DOHH2 (cell line): ENCODE data around the gene RNLS.

ENCODE experiments used
- EZH2phosphoT487 ChIP-seq: fragments of 200-600 bp; sonication (generic); IDR thresholded peaks from 2 replicates; pipeline ENCODE4 v1.6.1; 2017; ENCODE audit warnings: borderline replicate concordance, mild to moderate bottlenecking, antibody characterized with exemption, low read length, moderate library complexity, mixed read lengths
- TF ChIP-seq, protein P1 (sequence below): fragments of 200-600 bp; sonication (generic); IDR thresholded peaks from one replicate; pipeline ENCODE4 v1.5.1; 2014; ENCODE audit warnings: antibody characterized with exemption, mild to moderate bottlenecking, low read depth, low read length; ENCODE audit not compliant: poor library complexity, severe bottlenecking

DNA sequence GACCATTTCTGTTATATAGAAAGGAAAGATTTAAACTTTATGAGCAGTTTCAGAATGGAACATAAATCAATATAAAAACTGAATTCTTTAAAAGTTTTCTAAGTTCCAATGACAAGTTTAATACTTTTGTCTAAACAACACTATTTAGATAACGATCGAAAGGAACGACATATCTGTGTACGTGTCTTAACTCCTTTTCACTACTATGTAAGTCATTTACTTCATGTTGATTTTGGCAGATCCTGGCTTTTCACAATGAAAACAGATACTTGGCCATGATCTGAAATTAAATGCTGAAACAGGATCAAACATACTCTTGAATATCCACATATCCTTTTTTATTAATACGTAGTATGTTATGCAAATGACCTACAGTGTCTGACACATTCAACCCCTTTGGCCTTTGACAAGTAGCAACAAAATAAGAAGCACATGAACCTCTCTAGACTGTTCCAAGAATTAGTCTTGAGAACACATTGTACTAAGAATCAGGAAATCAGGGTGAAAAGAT, 41.9 kb downstream of the RNLS start:
- TF ChIP-seq, protein P1, sequence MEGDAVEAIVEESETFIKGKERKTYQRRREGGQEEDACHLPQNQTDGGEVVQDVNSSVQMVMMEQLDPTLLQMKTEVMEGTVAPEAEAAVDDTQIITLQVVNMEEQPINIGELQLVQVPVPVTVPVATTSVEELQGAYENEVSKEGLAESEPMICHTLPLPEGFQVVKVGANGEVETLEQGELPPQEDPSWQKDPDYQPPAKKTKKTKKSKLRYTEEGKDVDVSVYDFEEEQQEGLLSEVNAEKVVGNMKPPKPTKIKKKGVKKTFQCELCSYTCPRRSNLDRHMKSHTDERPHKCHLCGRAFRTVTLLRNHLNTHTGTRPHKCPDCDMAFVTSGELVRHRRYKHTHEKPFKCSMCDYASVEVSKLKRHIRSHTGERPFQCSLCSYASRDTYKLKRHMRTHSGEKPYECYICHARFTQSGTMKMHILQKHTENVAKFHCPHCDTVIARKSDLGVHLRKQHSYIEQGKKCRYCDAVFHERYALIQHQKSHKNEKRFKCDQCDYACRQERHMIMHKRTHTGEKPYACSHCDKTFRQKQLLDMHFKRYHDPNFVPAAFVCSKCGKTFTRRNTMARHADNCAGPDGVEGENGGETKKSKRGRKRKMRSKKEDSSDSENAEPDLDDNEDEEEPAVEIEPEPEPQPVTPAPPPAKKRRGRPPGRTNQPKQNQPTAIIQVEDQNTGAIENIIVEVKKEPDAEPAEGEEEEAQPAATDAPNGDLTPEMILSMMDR = no peak
- TF ChIP-seq EZH2phosphoT487 = no peak
